Fibroblast of pulmonary artery (primary cell): ENCODE data around the gene ELL2.

ENCODE experiments used
- DNase-seq: peaks from one replicate; pipeline ENCODE4 v3.0.0-alpha.2; 2010; ENCODE audit warnings: low read depth
- H3K4me3 ChIP-seq: replicated peaks from 2 replicates; pipeline ENCODE4 v1.5.1; 2011; ENCODE audit warnings: low read depth, mild to moderate bottlenecking, control low read depth, low read length, moderate library complexity
- TF ChIP-seq, protein P1 (sequence below): IDR thresholded peaks from 2 replicates; pipeline ENCODE4 v1.5.1; 2011; ENCODE audit warnings: mild to moderate bottlenecking, control low read depth, low read length, inconsistent platforms; ENCODE audit errors: missing control alignments

The ELL2 gene

DNA sequence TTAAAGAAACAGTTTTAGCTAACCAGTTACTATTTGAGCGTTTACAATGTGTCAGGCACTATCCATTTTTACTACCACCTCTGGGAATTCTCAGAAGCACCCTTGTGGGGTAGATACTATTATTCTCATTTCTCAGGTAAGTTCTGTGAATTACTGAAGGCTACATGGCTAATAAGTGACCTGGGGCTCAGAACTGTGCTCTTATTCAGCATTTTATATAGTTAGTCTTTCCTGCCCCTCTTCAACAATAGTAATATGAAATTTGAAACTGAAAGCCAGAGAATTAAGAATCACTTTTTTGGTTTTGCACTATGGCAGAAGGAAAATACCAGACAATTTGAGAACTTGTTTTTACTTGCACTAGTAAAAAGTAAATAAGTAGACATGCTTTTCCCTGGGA lies 11.8 kb downstream of the ELL2 start:
- DNase-seq, result no peak
- TF ChIP-seq, protein P1, sequence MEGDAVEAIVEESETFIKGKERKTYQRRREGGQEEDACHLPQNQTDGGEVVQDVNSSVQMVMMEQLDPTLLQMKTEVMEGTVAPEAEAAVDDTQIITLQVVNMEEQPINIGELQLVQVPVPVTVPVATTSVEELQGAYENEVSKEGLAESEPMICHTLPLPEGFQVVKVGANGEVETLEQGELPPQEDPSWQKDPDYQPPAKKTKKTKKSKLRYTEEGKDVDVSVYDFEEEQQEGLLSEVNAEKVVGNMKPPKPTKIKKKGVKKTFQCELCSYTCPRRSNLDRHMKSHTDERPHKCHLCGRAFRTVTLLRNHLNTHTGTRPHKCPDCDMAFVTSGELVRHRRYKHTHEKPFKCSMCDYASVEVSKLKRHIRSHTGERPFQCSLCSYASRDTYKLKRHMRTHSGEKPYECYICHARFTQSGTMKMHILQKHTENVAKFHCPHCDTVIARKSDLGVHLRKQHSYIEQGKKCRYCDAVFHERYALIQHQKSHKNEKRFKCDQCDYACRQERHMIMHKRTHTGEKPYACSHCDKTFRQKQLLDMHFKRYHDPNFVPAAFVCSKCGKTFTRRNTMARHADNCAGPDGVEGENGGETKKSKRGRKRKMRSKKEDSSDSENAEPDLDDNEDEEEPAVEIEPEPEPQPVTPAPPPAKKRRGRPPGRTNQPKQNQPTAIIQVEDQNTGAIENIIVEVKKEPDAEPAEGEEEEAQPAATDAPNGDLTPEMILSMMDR, result no peak
- no peak overlapping the region for H3K4me3 ChIP-seq

DNA sequence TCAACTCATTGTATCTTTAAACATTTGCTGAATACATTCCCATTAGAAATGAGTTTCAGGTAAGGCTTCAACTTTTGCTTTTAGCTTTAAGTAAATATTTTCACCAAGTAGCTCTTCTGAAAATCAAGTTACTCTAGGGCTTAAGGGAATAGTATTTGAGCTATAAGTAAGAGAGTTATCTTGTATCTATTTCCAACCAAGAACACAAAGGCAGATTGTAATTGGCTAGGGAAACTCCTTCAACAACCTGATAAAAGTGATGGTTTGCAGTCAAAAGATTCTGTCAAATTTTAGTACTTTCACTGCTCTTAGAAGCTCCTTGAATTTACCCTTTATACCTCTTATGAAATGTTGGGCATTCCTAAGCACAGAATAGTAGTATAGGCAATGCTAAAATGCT lies 13.0 kb downstream of the ELL2 start:
- TF ChIP-seq, protein P1, result no peak
- DNase-seq, result no peak
- no peak overlapping the region for H3K4me3 ChIP-seq

DNA sequence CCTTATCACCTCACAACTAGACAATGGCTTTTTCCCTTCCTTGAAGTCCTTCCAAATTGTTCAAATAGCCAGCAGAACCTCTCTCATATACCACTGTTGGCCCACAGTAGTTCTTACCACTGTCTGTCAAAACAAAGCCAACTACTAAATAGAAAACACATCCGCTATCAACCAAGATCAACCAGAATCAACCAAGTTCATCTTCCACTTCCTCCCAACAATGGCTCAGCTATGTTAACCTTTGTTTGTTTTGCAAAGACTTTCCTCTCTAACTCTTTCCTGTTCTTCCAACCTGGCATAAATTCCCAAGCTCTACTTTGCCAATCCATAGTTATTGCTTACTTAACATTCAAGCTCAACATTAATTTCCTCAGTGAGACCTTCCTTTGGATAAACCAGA lies 15.2 kb downstream of the ELL2 start:
- DNase-seq, result no peak
- TF ChIP-seq, protein P1, result no peak
- H3K4me3 ChIP-seq, result no peak overlapping the region

DNA sequence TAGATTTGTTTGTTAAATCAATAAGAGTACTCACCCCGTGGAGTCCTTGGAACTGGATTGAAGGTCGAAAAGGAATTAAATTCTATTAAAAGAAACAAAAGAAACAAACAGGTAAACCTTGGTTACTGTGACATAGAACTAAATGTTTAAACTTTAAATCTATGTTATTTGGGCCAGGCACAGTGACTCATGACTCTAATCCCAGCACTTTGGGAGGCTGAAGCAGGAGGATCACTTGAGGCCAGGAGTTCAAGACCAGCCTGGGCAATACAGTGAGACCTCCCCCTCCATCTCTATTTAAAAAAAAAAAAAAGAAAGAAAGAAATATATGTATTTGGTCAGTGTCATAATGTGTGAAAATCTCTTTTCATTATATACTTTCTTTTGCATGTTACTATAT lies 18.7 kb downstream of the ELL2 start:
- no peak for DNase-seq
- TF ChIP-seq, protein P1, result no peak
- H3K4me3 ChIP-seq, result no peak overlapping the region

DNA sequence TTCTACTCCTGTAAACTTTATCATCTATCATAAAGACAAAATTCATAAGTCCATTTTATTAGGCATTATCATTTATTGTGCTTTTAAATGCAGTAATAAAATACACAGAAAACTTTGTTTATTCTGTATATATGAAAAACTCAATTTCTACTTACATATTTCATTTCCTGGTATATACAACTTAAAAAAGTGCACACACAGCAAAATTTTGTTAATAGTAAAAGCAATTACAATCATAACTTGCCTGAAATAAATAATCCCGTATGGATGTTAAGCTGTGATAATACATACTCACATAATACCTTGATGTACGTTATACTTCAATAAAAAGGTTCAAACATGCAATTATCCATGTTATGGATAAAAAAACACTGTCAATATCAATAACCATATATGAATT lies 19.2 kb downstream of the ELL2 start:
- no peak overlapping the region for H3K4me3 ChIP-seq
- TF ChIP-seq, protein P1, result no peak
- no peak for DNase-seq

DNA sequence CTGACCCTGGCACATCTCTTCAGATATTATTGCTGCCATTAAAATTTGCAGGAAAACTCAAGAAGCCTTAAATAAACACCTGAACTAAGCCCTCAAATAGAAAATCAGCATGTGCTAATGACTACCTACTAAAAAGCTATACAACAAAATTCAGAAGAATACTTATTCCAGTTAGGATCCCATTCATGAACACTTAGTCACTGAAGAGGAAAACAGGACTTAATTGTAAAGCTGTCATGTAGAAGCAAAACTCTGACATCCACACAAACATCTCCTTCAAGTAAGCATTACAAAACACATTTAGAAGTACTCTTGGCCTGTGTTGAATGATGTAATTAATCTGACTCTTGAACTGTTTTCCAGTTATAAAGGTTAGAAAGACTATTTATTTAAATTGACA lies 19.9 kb downstream of the ELL2 start:
- no peak overlapping the region for H3K4me3 ChIP-seq
- DNase-seq, result peak; percentile 38
- TF ChIP-seq, protein P1, result no peak

DNA sequence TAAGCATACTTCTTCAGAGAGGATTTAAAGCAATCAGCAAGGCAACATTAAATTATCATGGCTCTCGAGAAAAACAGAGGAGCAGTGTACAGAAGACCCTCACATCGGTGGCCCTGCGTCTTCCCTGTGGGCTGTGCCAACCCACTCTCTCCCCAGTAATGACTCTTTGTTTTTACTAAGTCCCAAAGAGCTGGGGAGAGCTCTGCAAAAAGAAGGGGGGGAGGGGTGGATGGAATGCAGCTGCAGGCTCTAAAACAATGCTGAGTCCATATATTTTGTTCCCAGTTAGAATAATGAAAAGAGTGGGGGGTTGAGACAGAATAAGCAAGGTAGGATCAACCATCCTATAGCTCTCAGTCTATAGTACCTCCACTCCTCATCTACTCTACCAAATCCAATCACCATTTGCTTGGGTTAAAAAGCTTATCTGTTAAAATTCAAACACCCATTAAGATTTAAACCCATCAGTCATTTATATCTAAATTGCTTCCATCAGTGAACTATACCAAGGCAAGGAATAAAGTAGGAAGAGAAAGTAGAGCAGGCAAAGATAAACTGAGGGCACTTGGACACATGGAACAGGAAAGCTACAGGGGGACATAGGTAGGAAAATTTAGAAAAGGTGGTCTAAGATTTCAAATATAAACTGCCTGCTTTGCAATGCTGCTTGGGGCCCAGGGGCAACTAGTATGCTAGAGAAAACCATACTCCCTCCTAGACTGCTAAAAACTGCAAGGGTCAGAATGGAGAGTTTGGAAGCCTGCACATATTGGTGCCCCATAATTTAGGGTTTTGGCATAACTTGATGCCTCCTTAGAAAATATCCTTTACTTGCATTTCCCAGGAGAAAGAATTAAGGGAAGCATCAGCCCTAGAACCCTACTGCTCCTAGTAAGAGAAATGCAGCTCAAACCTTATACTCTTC lies 20.6 kb downstream of the ELL2 start:
- DNase-seq, result peak; percentile 33
- no peak overlapping the region for H3K4me3 ChIP-seq
- TF ChIP-seq, protein P1, result no peak
